OCI-LY7 (cell line): Measurements from ENCODE around the gene EPAS1.

Source experiments
- EZH2phosphoT487 ChIP-seq: fragments of 200-600 bp; sonication (generic); IDR thresholded peaks from 2 replicates; pipeline ENCODE4 v1.6.1; 2018; ENCODE audit warnings: low read depth, borderline replicate concordance, mild to moderate bottlenecking, mixed run types, antibody characterized with exemption, low read length, moderate library complexity, mixed read lengths
- TF ChIP-seq, protein P1 (sequence below): fragments of 200-600 bp; sonication (generic); conservative IDR thresholded peaks from 2 replicates; pipeline ENCODE4 v1.5.1; 2014; ENCODE audit warnings: mild to moderate bottlenecking, antibody characterized with exemption, low read length, moderate library complexity, mixed read lengths

DNA sequence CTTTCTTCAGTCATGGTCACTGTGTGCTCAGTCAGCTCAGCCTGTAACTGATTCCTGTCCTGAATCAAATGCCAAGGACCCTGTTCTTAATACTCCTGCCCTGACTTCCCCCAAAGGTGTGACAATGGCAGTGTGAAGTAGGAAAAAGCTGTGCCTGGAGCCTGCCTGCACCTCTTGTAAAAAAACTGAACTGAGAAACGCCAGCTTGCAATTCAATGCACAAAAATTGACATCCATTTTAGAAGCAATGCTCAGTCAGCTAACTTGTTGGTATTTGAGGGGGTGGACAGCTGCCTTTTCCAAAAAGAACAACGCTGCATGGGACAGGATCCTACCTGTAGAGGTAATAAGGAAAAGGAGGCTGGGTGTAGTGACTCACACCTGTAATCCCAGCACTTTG, 115.9 kb downstream of the EPAS1 start:
- TF ChIP-seq, protein P1, sequence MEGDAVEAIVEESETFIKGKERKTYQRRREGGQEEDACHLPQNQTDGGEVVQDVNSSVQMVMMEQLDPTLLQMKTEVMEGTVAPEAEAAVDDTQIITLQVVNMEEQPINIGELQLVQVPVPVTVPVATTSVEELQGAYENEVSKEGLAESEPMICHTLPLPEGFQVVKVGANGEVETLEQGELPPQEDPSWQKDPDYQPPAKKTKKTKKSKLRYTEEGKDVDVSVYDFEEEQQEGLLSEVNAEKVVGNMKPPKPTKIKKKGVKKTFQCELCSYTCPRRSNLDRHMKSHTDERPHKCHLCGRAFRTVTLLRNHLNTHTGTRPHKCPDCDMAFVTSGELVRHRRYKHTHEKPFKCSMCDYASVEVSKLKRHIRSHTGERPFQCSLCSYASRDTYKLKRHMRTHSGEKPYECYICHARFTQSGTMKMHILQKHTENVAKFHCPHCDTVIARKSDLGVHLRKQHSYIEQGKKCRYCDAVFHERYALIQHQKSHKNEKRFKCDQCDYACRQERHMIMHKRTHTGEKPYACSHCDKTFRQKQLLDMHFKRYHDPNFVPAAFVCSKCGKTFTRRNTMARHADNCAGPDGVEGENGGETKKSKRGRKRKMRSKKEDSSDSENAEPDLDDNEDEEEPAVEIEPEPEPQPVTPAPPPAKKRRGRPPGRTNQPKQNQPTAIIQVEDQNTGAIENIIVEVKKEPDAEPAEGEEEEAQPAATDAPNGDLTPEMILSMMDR: no peak
- TF ChIP-seq EZH2phosphoT487: no peak
